ENCODE results near the gene TMEFF2.

The TMEFF2 gene

DNA sequence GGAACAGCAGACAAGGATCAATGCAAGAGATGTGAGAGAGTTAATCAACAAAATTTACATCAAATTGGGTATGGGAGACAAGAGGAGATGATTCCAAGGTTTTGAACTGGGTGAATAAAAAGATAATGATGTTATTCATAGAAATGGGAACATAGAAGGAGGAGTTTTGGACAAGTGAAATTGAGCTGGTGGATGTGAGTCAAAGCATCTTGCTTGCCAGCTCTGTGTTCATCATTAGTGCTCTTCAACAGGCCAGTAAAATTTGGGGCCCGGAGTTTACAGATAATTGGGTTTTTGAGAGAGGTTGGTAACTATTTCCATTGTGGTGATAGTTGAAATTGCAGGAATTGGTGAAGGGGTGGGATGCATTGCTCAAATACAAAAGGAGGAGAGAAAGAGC is 277.9 kb downstream of the TMEFF2 start:
- H3K9me3 ChIP-seq (ENCODE audit: insufficient read depth, low read length) = no peaks in the 10 kb centered on the region
- TF ChIP-seq SUZ12 (IDR thresholded peaks at IDR 0.05; ENCODE audit: extremely low read depth, insufficient read depth, insufficient read length) = no peak
- TF ChIP-seq ZNF274 (IDR thresholded peaks at IDR 0.05; ENCODE audit: low read depth, low read length) = no peak
- no peak for TF ChIP-seq YY1 (IDR thresholded peaks at IDR 0.05; ENCODE audit: insufficient read depth, insufficient read length)
- H3K36me3 ChIP-seq (ENCODE audit: insufficient read depth, insufficient read length, low read length) = no peaks in the 10 kb centered on the region
- H3K4me3 ChIP-seq (ENCODE audit: insufficient read length, low read depth) = no peak overlapping the region
- H3K27me3 ChIP-seq (ENCODE audit: insufficient read depth, insufficient read length) = no peaks in the 10 kb centered on the region
- no peak overlapping the region for H3K9ac ChIP-seq (ENCODE audit: insufficient read length, low read depth)
- H3K4me1 ChIP-seq (ENCODE audit: insufficient read depth, insufficient read length) = no peaks in the 10 kb centered on the region
- DNase-seq (ENCODE audit: low read depth, low spot score) = no peak

GRCh38 chr2:191915750-191916149 is 279.0 kb downstream of the TMEFF2 start:
- no peak for TF ChIP-seq YY1 (IDR thresholded peaks at IDR 0.05; ENCODE audit: insufficient read depth, insufficient read length)
- no peak for TF ChIP-seq SUZ12 (IDR thresholded peaks at IDR 0.05; ENCODE audit: extremely low read depth, insufficient read depth, insufficient read length)
- TF ChIP-seq ZNF274 (IDR thresholded peaks at IDR 0.05; ENCODE audit: low read depth, low read length) = no peak

DNA sequence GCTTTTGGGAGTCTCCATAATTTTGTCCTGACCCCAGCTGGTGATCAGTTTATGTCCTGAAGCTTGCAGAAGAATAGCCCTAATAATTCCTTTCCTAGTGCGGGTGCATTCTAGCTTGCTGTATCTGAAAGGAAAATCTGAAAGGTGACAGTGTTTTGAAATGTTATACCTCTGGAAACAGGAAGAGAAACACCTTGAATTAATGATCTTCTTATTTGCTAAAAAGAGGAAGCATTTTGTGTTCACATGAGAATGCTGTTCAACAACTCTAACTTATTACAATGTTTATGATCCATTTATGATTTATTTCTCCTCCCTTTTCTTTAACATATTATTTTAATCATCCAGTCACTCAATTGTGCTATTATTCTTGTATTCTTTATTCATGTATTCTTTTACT is 280.9 kb downstream of the TMEFF2 start:
- Histone ChIP-seq H3K36me3 (ENCODE audit: insufficient read depth, insufficient read length, low read length) (no peaks in the 10 kb centered on the region), H3K27me3 (ENCODE audit: insufficient read depth, insufficient read length) (no peaks in the 10 kb centered on the region), H3K9me3 (ENCODE audit: insufficient read depth, low read length) (no peaks in the 10 kb centered on the region), H3K4me1 (ENCODE audit: insufficient read depth, insufficient read length) (no peaks in the 10 kb centered on the region), H3K9ac (ENCODE audit: insufficient read length, low read depth) (no peak overlapping the region), H3K4me3 (ENCODE audit: insufficient read length, low read depth) (no peak overlapping the region)
- no peak for TF ChIP-seq YY1 (IDR thresholded peaks at IDR 0.05; ENCODE audit: insufficient read depth, insufficient read length)
- no peak for DNase-seq (ENCODE audit: low read depth, low spot score)

More at GRCh38 chr2:191915750-191916149, 279.0 kb downstream of the TMEFF2 start:
- H3K9me3 ChIP-seq (ENCODE audit: insufficient read depth, low read length) = no peaks in the 10 kb centered on the region
- no peaks in the 10 kb centered on the region for H3K36me3 ChIP-seq (ENCODE audit: insufficient read depth, insufficient read length, low read length)
- DNase-seq (ENCODE audit: low read depth, low spot score) = no peak
- no peaks in the 10 kb centered on the region for H3K27me3 ChIP-seq (ENCODE audit: insufficient read depth, insufficient read length)
- no peak overlapping the region for H3K4me3 ChIP-seq (ENCODE audit: insufficient read length, low read depth)
- H3K4me1 ChIP-seq (ENCODE audit: insufficient read depth, insufficient read length) = no peaks in the 10 kb centered on the region
- no peak overlapping the region for H3K9ac ChIP-seq (ENCODE audit: insufficient read length, low read depth)

GRCh38 chr2:191912764-191913163 is 282.0 kb downstream of the TMEFF2 start:
- no peak for TF ChIP-seq SUZ12 (IDR thresholded peaks at IDR 0.05; ENCODE audit: extremely low read depth, insufficient read depth, insufficient read length)
- TF ChIP-seq ZNF274 (IDR thresholded peaks at IDR 0.05; ENCODE audit: low read depth, low read length) = no peak
- H3K4me3 ChIP-seq (ENCODE audit: insufficient read length, low read depth) = no peak overlapping the region

GRCh38 chr2:191910518-191910917 is 284.2 kb downstream of the TMEFF2 start:
- Histone ChIP-seq H3K4me3 (ENCODE audit: insufficient read length, low read depth) (no peak overlapping the region), H3K9me3 (ENCODE audit: insufficient read depth, low read length) (no peaks in the 10 kb centered on the region), H3K9ac (ENCODE audit: insufficient read length, low read depth) (no peak overlapping the region), H3K4me1 (ENCODE audit: insufficient read depth, insufficient read length) (no peaks in the 10 kb centered on the region), H3K36me3 (ENCODE audit: insufficient read depth, insufficient read length, low read length) (no peaks in the 10 kb centered on the region), H3K27me3 (ENCODE audit: insufficient read depth, insufficient read length) (no peaks in the 10 kb centered on the region)
- no peak for TF ChIP-seq YY1 (IDR thresholded peaks at IDR 0.05; ENCODE audit: insufficient read depth, insufficient read length)
- no peak for TF ChIP-seq ZNF274 (IDR thresholded peaks at IDR 0.05; ENCODE audit: low read depth, low read length)
- TF ChIP-seq SUZ12 (IDR thresholded peaks at IDR 0.05; ENCODE audit: extremely low read depth, insufficient read depth, insufficient read length) = no peak
- no peak for DNase-seq (ENCODE audit: low read depth, low spot score)

More at GRCh38 chr2:191912764-191913163, 282.0 kb downstream of the TMEFF2 start:
- no peak for DNase-seq (ENCODE audit: low read depth, low spot score)
- Histone ChIP-seq H3K36me3 (ENCODE audit: insufficient read depth, insufficient read length, low read length) (no peaks in the 10 kb centered on the region), H3K9ac (ENCODE audit: insufficient read length, low read depth) (no peak overlapping the region), H3K9me3 (ENCODE audit: insufficient read depth, low read length) (no peaks in the 10 kb centered on the region), H3K27me3 (ENCODE audit: insufficient read depth, insufficient read length) (no peaks in the 10 kb centered on the region), H3K4me1 (ENCODE audit: insufficient read depth, insufficient read length) (no peaks in the 10 kb centered on the region)

GRCh38 chr2:191908874-191909273 is 285.9 kb downstream of the TMEFF2 start:
- TF ChIP-seq SUZ12 (IDR thresholded peaks at IDR 0.05; ENCODE audit: extremely low read depth, insufficient read depth, insufficient read length) = no peak
- no peak for TF ChIP-seq YY1 (IDR thresholded peaks at IDR 0.05; ENCODE audit: insufficient read depth, insufficient read length)
- Histone ChIP-seq H3K9me3 (ENCODE audit: insufficient read depth, low read length) (no peaks in the 10 kb centered on the region), H3K36me3 (ENCODE audit: insufficient read depth, insufficient read length, low read length) (no peaks in the 10 kb centered on the region), H3K27me3 (ENCODE audit: insufficient read depth, insufficient read length) (no peaks in the 10 kb centered on the region), H3K4me1 (ENCODE audit: insufficient read depth, insufficient read length) (no peaks in the 10 kb centered on the region), H3K4me3 (ENCODE audit: insufficient read length, low read depth) (no peak overlapping the region), H3K9ac (ENCODE audit: insufficient read length, low read depth) (no peak overlapping the region)
- DNase-seq (ENCODE audit: low read depth, low spot score) = no peak

DNA sequence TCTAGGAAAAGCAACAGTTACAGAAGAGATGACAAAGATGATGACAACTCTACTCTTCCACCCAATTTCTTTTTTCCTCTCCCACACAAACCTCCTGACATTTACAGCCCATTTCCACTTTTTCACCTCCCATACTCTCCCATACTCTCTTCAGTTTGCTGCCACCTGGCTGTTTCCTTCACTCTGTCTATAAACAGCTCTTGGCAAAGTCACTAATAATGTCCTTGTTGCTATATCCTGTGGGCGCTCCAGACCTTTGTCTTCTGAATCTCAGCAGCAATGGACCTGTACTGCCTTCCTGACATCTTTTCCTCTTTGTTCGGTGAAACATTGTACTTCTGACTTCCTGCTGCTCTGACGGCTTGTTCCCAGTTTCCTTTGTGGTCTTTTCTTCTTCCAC is 287.2 kb downstream of the TMEFF2 start:
- H3K9me3 ChIP-seq (ENCODE audit: insufficient read depth, low read length) = peaks cover 11% of the 10 kb centered on the region
- DNase-seq (ENCODE audit: low read depth, low spot score) = no peak
- TF ChIP-seq SUZ12 (IDR thresholded peaks at IDR 0.05; ENCODE audit: extremely low read depth, insufficient read depth, insufficient read length) (no peak), YY1 (IDR thresholded peaks at IDR 0.05; ENCODE audit: insufficient read depth, insufficient read length) (no peak), ZNF274 (IDR thresholded peaks at IDR 0.05; ENCODE audit: low read depth, low read length) (no peak)

DNA sequence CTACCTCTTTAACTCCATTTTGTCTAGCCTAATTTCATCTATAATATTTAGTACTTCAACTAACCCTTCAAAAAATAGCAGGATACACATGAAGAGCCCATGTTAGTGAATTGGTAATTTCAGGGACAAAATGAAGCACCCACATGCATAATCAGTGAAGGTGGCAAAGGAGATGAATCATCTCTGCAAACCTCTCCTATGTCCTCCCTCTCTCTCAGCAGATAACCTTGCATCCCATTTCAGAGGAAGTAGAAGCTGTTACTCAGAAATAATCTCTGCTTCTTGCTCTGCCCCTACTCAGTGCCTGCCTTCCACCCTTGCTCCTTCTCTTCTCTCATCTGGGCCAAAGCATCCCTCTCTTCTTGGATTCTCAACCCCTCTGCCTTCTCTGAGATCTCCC is 287.6 kb downstream of the TMEFF2 start:
- Histone ChIP-seq H3K4me1 (ENCODE audit: insufficient read depth, insufficient read length) (no peaks in the 10 kb centered on the region), H3K27me3 (ENCODE audit: insufficient read depth, insufficient read length) (no peaks in the 10 kb centered on the region), H3K4me3 (ENCODE audit: insufficient read length, low read depth) (no peak overlapping the region), H3K36me3 (ENCODE audit: insufficient read depth, insufficient read length, low read length) (no peaks in the 10 kb centered on the region), H3K9ac (ENCODE audit: insufficient read length, low read depth) (no peak overlapping the region), H3K9me3 (ENCODE audit: insufficient read depth, low read length) (peaks cover 16% of the 10 kb centered on the region)
- DNase-seq (ENCODE audit: low read depth, low spot score) = no peak
- TF ChIP-seq SUZ12 (IDR thresholded peaks at IDR 0.05; ENCODE audit: extremely low read depth, insufficient read depth, insufficient read length) = no peak
- TF ChIP-seq ZNF274 (IDR thresholded peaks at IDR 0.05; ENCODE audit: low read depth, low read length) = no peak
- no peak for TF ChIP-seq YY1 (IDR thresholded peaks at IDR 0.05; ENCODE audit: insufficient read depth, insufficient read length)

More for the DNA sequence above, 287.2 kb downstream of the TMEFF2 start:
- no peaks in the 10 kb centered on the region for H3K36me3 ChIP-seq (ENCODE audit: insufficient read depth, insufficient read length, low read length)
- no peaks in the 10 kb centered on the region for H3K4me1 ChIP-seq (ENCODE audit: insufficient read depth, insufficient read length)
- no peak overlapping the region for H3K4me3 ChIP-seq (ENCODE audit: insufficient read length, low read depth)
- H3K27me3 ChIP-seq (ENCODE audit: insufficient read depth, insufficient read length) = no peaks in the 10 kb centered on the region
- no peak overlapping the region for H3K9ac ChIP-seq (ENCODE audit: insufficient read length, low read depth)

Measured in NT2/D1 (cell line).